K562 (cell line): ENCODE measurements around the gene STARD13. TPM values are rescaled to one million over a fixed set of nuclear protein-coding genes. Genes with fewer than 3 reads are reported as not detected.

Experiments
- ATAC-seq: fragments of 200-7000 bp; cut with Tn5 transposase; 3 replicates; pipeline ENCODE4 v1.9.1; 2020; ENCODE audit warnings: moderate library complexity
- BruUV-seq: library from RNA; stranded (reverse); fragments of 400-500 nt; replicated peaks from 2 replicates; lab custom pipeline; 2021; lab: Mats Ljungman, UMichigan
- CTCF ChIA-PET: fragments of 300-600 bp; formaldehyde crosslinking; extraction: SDS; loops from one replicate; lab custom pipeline; 2021; ENCODE audit warnings: low intra/inter-chr PET ratio; lab: Yijun Ruan, JAX
- POLR2A ChIA-PET: fragments of 300-600, 350-650 bp; sonication (Branson Sonifier 250); formaldehyde crosslinking; extraction: SDS; loops from one replicate; lab custom pipeline; 2021; ENCODE audit warnings: antibody characterized with exemption, inconsistent platforms; lab: Yijun Ruan, JAX
- DNase-seq, 4 experiments: peaks; one replicate each; pipeline versions ENCODE4 v3.0.0 to v3.0.0-alpha.2; 2011 to 2018; ENCODE audit warnings: low spot score in 3 of 4, mixed read lengths in 3 of 4; ENCODE audit errors: extremely low read depth in 1 of 4
- FAIRE-seq: peaks from 2 replicates; lab custom pipeline; 2011; peaks lifted over from hg19 to GRCh38; lab: Jason Lieb, UNC
- H2AFZ ChIP-seq: 2 replicates; pipeline ENCODE4 v1.6.0; 2011; ENCODE audit warnings: low read depth, low read length, control low read depth, inconsistent platforms
- H3K27ac ChIP-seq: fragments of 200-600 bp; 3 replicates; pipeline ENCODE4 v1.8.0; 2011; ENCODE audit warnings: low read depth, mild to moderate bottlenecking, control low read depth, inconsistent platforms, low read length, moderate library complexity, mixed read lengths; ENCODE audit errors: extremely low read depth
- H3K27me3 ChIP-seq, 2 experiments: fragments of 300-600 bp in 1 of 2; 2 replicates in 1 of 2; 3 replicates in 1 of 2; pipeline versions ENCODE4 v1.6.0 to v1.8.0; 2011; ENCODE audit warnings: inconsistent platforms in 2 of 2, low read length in 2 of 2, mild to moderate bottlenecking in 1 of 2, mixed read lengths in 1 of 2, moderate library complexity in 1 of 2; ENCODE audit not compliant: control insufficient read depth in 2 of 2, insufficient read depth in 2 of 2
- H3K36me3 ChIP-seq: fragments of 300-600 bp; 3 replicates; pipeline ENCODE4 v1.8.0; 2011; ENCODE audit warnings: mild to moderate bottlenecking, low read length, inconsistent platforms; ENCODE audit not compliant: control insufficient read depth, insufficient read depth
- H3K4me1 ChIP-seq, 2 experiments: fragments of 200-600 bp in 1 of 2; replicated peaks in 1 of 2; 2 replicates in 1 of 2; 3 replicates in 1 of 2; pipeline versions ENCODE4 v1.5.1 to v1.8.0; 2011; ENCODE audit warnings: inconsistent platforms in 2 of 2, low read length in 2 of 2, mild to moderate bottlenecking in 1 of 2, mixed read lengths in 1 of 2, moderate library complexity in 1 of 2; ENCODE audit not compliant: control insufficient read depth in 2 of 2, insufficient read depth in 2 of 2
- H3K4me2 ChIP-seq: 2 replicates; pipeline ENCODE4 v1.6.1; 2011; ENCODE audit warnings: low read length, control low read depth, inconsistent platforms, mixed read lengths; ENCODE audit not compliant: insufficient read depth
- H3K4me3 ChIP-seq: fragments of 200-600 bp; sonication (generic), shearing (Covaris generic); 2 replicates; pipeline ENCODE4 v1.5.1; 2016; ENCODE audit warnings: control low read depth, inconsistent platforms
- H3K79me2 ChIP-seq: fragments of 200-600 bp; 3 replicates; pipeline ENCODE4 v1.8.0; 2011; ENCODE audit warnings: low read length, inconsistent platforms; ENCODE audit not compliant: control insufficient read depth, insufficient read depth
- H3K9ac ChIP-seq, 2 experiments: 2 replicates each; pipeline versions ENCODE4 v1.6.0 to v1.6.1; 2011; ENCODE audit warnings: low read depth in 2 of 2, low read length in 2 of 2, control low read depth in 1 of 2, inconsistent platforms in 1 of 2, mild to moderate bottlenecking in 1 of 2, mixed read lengths in 1 of 2; ENCODE audit not compliant: insufficient read depth in 1 of 2
- H3K9me1 ChIP-seq: one replicate; pipeline ENCODE4 v1.6.0; 2011; ENCODE audit warnings: inconsistent platforms, mild to moderate bottlenecking, low read length, moderate library complexity; ENCODE audit not compliant: control insufficient read depth, insufficient read depth
- H3K9me3 ChIP-seq: replicated peaks from 2 replicates; pipeline ENCODE4 v1.5.1; 2011; ENCODE audit warnings: low read depth, low read length, inconsistent platforms; ENCODE audit not compliant: control insufficient read depth, insufficient read depth
- H4K20me1 ChIP-seq: replicated peaks from 2 replicates; pipeline ENCODE4 v1.6.1; 2011; ENCODE audit warnings: low read length, inconsistent platforms, mixed read lengths; ENCODE audit not compliant: control insufficient read depth, insufficient read depth
- E2F5 ChIP-seq: sonication (generic); formaldehyde crosslinking; IDR thresholded peaks from 2 replicates; pipeline ENCODE4 v1.8.0; 2022; ENCODE audit warnings: mild to moderate bottlenecking, missing genetic modification reagents
- FOXA1 ChIP-seq: fragments of 450-650 bp; IDR thresholded peaks from 2 replicates; pipeline ENCODE4 v1.6.1; 2016; ENCODE audit warnings: mild to moderate bottlenecking, borderline replicate concordance
- SAFB2 ChIP-seq: fragments of 200-400 bp; formaldehyde crosslinking; IDR thresholded peaks from 2 replicates; pipeline ENCODE4 v1.6.1; 2018; ENCODE audit warnings: borderline replicate concordance, low read length, low read depth, moderate library complexity; ENCODE audit not compliant: severe bottlenecking
- TBL1XR1 ChIP-seq, 2 experiments: IDR thresholded peaks; 2 replicates each; pipeline ENCODE4 v1.6.1; 2012; ENCODE audit warnings: improper control_type of control experiment in 2 of 2, low read length in 2 of 2, mild to moderate bottlenecking in 1 of 2
- ZKSCAN3 ChIP-seq: fragments of 250-450 bp; sonication (Bioruptor Pico); IDR thresholded peaks from 2 replicates; pipeline ENCODE4 v1.4.0; 2020
- ZNF3 ChIP-seq: fragments of 250-450 bp; sonication (Bioruptor Pico); IDR thresholded peaks from 2 replicates; pipeline ENCODE4 v1.5.0; 2021; ENCODE audit warnings: mild to moderate bottlenecking, moderate library complexity
- WGBS: fragments of 100-300 bp; shearing (Covaris generic); methylation state at CpG from one replicate; pipeline ENCODE4 v1.1.6; 2016; ENCODE audit warnings: low coverage, mixed read lengths; ENCODE audit not compliant: insufficient coverage; ENCODE audit errors: missing lambda C conversion rate; 5-methylcytosine and 5-hydroxymethylcytosine counted together
- in situ Hi-C: fragments of 300-500 bp; cut with MboI; formaldehyde crosslinking; loops from 4 replicates; pipeline ENCODE4 v1.15.0; 2018; ENCODE audit warnings: inconsistent platforms, mixed read lengths
- intact Hi-C: fragments of 100-400 bp; cut with micrococcal nuclease; formaldehyde crosslinking; loops from 2 replicates; pipeline ENCODE4 v1.14.2; 2022
- polyA plus RNA-seq, 8 experiments: library from polyadenylated mRNA; depleted of rRNA in 4 of 8; stranded (reverse) in 5 of 8; unstranded in 3 of 8; fragments of >200 nt; fragmentation: Nextera tagmentation in 2 of 8; fragmentation: Illumina TruSeq in 1 of 8; extraction: Ambion mirVana in 2 of 8; extraction: Trizol in 1 of 8; gene quantifications; 2 replicates each; pipeline versions ENCODE4 v1.2.1 to v1.2.3, GENCODE V29; 2011 to 2014; ENCODE audit warnings: inconsistent platforms in 1 of 8, missing spikeins in 1 of 8
- total RNA-seq, 7 experiments: library from RNA; depleted of rRNA in 6 of 7; stranded (reverse); fragments of >200 nt in 6 of 7; fragmentation: Illumina TruSeq in 2 of 7; extraction: Trizol in 2 of 7; gene quantifications; 2 replicates each; pipeline versions ENCODE4 v1.2.1 to v1.2.3, GENCODE V29; 2011 to 2021; ENCODE audit warnings: low replicate concordance in 1 of 7

STARD13 gene
- total and polyA plus RNA-seq, 9 of the 15 experiments (the other 6 are each of a cell fraction or from before 2014, with no cell fraction given) = 0.11 TPM; not detected in 8

GRCh38 chr13:33213024-33213768, 72.4 kb downstream of the STARD13 start:
- H3K4me1 ChIP-seq = peaks cover 0 to 4% of the 10 kb centered on the region in 2 experiments; a peak in 1 of 5 replicates
- H3K9me3 ChIP-seq = no peaks in the 10 kb centered on the region
- no peaks in the 10 kb centered on the region for H3K27me3 ChIP-seq
- TF ChIP-seq FOXA1 (no peak), ZKSCAN3 (no peak), TBL1XR1 (IDR thresholded peaks at IDR 0.05; ENCODE audit: low read length in 2 of 2) (no peak), E2F5 (CRISPR knock-in tag) (no peak), ZNF3 (CRISPR knock-in tag) (no peak), SAFB2 (no peak)
- no peak overlapping the region for H3K27ac ChIP-seq
- no peak overlapping the region for H2AFZ ChIP-seq
- in situ Hi-C loops (no loop called here), intact Hi-C loops (no loop called here)
- no peak overlapping the region for H3K4me3 ChIP-seq
- no peaks in the 10 kb centered on the region for H3K36me3 ChIP-seq
- ChIA-PET POLR2A (no interaction called here), CTCF (no interaction called here)
- no peaks in the 10 kb centered on the region for H3K9me1 ChIP-seq
- no peak for FAIRE-seq
- no peak for DNase-seq
- WGBS = 3% methylated on average over 4 of the region's 6 CpGs
- no peak overlapping the region for H3K4me2 ChIP-seq
- BruUV-seq = no TSS peak
- H3K79me2 ChIP-seq = no peaks in the 10 kb centered on the region
- H4K20me1 ChIP-seq = no peaks in the 10 kb centered on the region
- H3K9ac ChIP-seq = no peak overlapping the region
- ATAC-seq = no peak
